SU-DHL-6 (cell line): ENCODE measurements around the gene C1QTNF8.

Source experiments
- H2AFZ ChIP-seq: fragments of 200-600 bp; sonication (generic); 2 replicates; pipeline ENCODE4 v1.6.1; 2014; ENCODE audit warnings: low read depth, mild to moderate bottlenecking, moderate library complexity, mixed read lengths, antibody characterized with exemption, low read length; ENCODE audit not compliant: severe bottlenecking
- H3F3A ChIP-seq: fragments of 200-600 bp; shearing (Covaris generic); 2 replicates; pipeline ENCODE4 v1.6.0; 2016; ENCODE audit warnings: antibody characterized with exemption, mild to moderate bottlenecking; ENCODE audit not compliant: insufficient read depth
- H3K27ac ChIP-seq: fragments of 200-600 bp; sonication (generic); 2 replicates; pipeline ENCODE4 v1.5.1; 2016; ENCODE audit warnings: low read depth, mild to moderate bottlenecking, low read length, moderate library complexity, mixed read lengths
- H3K27me3 ChIP-seq: fragments of 200-600 bp; sonication (generic), shearing (Covaris generic); 2 replicates; pipeline ENCODE4 v1.6.0; 2014; ENCODE audit warnings: mild to moderate bottlenecking, low read length
- H3K36me3 ChIP-seq: fragments of 200-600 bp; sonication (generic); 2 replicates; pipeline ENCODE4 v1.6.1; 2014; ENCODE audit warnings: mild to moderate bottlenecking, low read length, mixed read lengths
- H3K4me2 ChIP-seq: fragments of 300-600, 200-600 bp; shearing (Covaris generic), sonication (generic); 2 replicates; pipeline ENCODE4 v1.6.0; 2014; ENCODE audit warnings: low read length, low read depth, mild to moderate bottlenecking; ENCODE audit not compliant: poor library complexity, severe bottlenecking
- H3K4me3 ChIP-seq: fragments of 200-600 bp; sonication (generic); 2 replicates; pipeline ENCODE4 v1.5.1; 2014; ENCODE audit warnings: antibody characterized with exemption, low read length, mild to moderate bottlenecking, mixed read lengths; ENCODE audit not compliant: insufficient read depth, poor library complexity, severe bottlenecking
- H3K79me2 ChIP-seq: fragments of 200-600 bp; sonication (generic); 2 replicates; pipeline ENCODE4 v1.6.1; 2014; ENCODE audit warnings: mild to moderate bottlenecking, low read length, moderate library complexity; ENCODE audit not compliant: insufficient read depth
- H3K9ac ChIP-seq: fragments of 200-600 bp; sonication (generic); 2 replicates; pipeline ENCODE4 v1.7.0; 2014; ENCODE audit warnings: mild to moderate bottlenecking, low read length
- H3K9me2 ChIP-seq: fragments of 200-600 bp; sonication (generic); replicated peaks from 2 replicates; pipeline ENCODE4 v1.6.1; 2014; ENCODE audit warnings: low read length; ENCODE audit not compliant: insufficient read depth
- H3K9me3 ChIP-seq: fragments of 200-600 bp; sonication (generic); 2 replicates; pipeline ENCODE4 v1.6.1; 2014; ENCODE audit warnings: low read length, mixed read lengths; ENCODE audit not compliant: insufficient read depth
- H4K20me1 ChIP-seq: fragments of 200-600 bp; sonication (generic); 2 replicates; pipeline ENCODE4 v1.6.1; 2014; ENCODE audit warnings: low read depth, mild to moderate bottlenecking, antibody characterized with exemption, low read length, moderate library complexity, mixed read lengths
- EZH2phosphoT487 ChIP-seq: fragments of 200-600 bp; sonication (generic), shearing (Covaris generic); conservative IDR thresholded peaks from 2 replicates; pipeline ENCODE4 v1.6.1; 2018; ENCODE audit warnings: mild to moderate bottlenecking, antibody characterized with exemption, low read length, moderate library complexity, mixed read lengths
- TF ChIP-seq, protein P1 (sequence below): fragments of 200-600 bp; sonication (generic); IDR thresholded peaks from one replicate; pipeline ENCODE4 v1.5.1; 2017; ENCODE audit warnings: antibody characterized with exemption, mild to moderate bottlenecking, low read length, moderate library complexity; ENCODE audit not compliant: insufficient read depth, poor library complexity, severe bottlenecking

C1QTNF8 gene

DNA sequence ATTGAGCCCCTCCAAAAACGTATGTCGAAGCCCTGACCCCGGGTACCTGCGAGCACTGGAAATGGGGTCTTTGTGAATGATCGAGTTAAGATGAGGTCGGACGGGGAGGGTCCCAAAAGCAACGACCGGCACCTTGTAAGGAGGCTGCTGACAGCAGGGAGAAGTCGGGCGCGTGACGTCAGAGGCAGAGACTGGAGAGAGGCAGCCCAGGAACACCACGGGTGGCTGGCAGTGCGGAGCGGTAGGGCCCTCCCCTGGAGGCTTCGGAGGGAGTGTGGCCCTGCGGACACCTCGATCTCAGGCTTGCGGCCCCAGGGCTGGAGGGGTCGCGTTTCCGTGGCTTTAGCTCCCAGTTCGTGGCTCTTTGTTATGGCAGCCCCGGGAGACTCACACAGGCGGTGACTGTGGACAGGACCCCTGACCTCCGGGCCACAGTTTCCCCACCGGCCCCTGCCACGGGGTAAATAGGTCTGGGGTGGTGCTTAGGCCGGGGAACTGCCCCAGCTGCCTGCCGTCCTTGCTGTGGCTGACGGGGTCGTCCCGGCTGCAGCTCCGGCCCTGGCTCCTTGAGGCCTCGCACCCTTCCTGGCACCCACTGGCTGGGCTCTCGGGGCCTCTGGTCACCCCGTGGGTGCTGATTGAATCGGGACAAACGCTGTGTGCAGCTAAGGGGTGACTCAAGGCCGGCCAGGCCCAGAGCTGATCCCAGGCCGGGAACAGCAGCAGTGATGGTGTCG, 34.1 kb downstream of the C1QTNF8 start:
- Histone ChIP-seq H3K9ac (no peak overlapping the region), H3K9me2 (no peaks in the 10 kb centered on the region), H3K79me2 (no peaks in the 10 kb centered on the region), H3K9me3 (peaks cover 5% of the 10 kb centered on the region; the same call in 1 of the 2 replicates), H3K27me3 (no peaks in the 10 kb centered on the region), H3K4me2 (no peak overlapping the region), H3K4me3 (no peak overlapping the region), H2AFZ (no peak overlapping the region), H4K20me1 (no peaks in the 10 kb centered on the region), H3K36me3 (no peaks in the 10 kb centered on the region), H3F3A (no peaks in the 10 kb centered on the region), H3K27ac (no peak overlapping the region)
- TF ChIP-seq, protein P1, sequence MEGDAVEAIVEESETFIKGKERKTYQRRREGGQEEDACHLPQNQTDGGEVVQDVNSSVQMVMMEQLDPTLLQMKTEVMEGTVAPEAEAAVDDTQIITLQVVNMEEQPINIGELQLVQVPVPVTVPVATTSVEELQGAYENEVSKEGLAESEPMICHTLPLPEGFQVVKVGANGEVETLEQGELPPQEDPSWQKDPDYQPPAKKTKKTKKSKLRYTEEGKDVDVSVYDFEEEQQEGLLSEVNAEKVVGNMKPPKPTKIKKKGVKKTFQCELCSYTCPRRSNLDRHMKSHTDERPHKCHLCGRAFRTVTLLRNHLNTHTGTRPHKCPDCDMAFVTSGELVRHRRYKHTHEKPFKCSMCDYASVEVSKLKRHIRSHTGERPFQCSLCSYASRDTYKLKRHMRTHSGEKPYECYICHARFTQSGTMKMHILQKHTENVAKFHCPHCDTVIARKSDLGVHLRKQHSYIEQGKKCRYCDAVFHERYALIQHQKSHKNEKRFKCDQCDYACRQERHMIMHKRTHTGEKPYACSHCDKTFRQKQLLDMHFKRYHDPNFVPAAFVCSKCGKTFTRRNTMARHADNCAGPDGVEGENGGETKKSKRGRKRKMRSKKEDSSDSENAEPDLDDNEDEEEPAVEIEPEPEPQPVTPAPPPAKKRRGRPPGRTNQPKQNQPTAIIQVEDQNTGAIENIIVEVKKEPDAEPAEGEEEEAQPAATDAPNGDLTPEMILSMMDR: no peak
- TF ChIP-seq EZH2phosphoT487: no peak

DNA sequence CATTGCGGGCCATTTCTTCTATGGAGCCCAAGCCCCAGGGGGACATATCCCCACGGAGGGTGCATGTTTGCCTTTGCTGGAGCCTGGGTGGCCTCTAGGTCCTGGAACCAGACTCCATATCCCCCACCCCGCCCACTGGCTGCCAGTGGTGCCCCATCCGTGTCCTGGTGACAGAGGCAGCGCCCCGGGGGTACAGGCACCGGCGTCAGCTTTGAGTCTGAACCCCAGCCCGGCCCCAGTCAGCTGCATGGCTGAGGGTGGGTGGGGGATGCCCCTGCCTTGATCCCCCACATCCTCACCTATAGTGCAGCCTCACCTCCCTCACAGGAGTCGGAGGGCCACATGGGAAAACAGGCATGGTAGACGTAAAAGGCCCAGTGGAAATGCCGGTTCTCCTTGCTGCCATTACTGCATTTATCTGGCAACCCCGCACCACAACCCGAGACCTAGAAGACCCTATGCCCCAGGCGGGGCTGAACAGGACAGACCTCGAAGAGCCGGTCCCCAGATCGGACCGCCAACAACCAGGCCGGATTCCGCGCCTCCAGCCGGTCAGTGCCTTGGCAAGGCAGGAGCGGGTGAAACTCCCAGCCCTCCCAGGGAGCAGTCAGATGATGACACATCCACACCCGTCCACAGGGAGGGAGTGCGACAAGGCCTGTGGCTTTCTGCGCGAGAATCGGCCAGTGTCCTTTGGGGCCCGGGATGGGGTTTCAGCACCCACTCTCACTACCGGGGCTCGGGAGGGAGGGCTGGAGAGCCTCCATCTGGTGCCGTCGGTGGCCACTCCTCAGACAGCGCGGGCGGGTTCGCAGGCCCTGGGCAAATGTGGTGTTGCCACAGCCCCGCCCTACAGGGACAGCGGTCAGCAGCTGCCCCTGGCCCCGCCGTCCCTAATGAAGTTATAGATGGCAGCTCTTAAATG, 35.4 kb downstream of the C1QTNF8 start:
- Histone ChIP-seq H4K20me1 (no peaks in the 10 kb centered on the region), H3K36me3 (no peaks in the 10 kb centered on the region), H3K4me2 (no peak overlapping the region), H3K4me3 (no peak overlapping the region), H3K27me3 (no peaks in the 10 kb centered on the region), H3F3A (no peaks in the 10 kb centered on the region), H3K79me2 (no peaks in the 10 kb centered on the region), H3K9me2 (no peaks in the 10 kb centered on the region), H3K27ac (no peak overlapping the region), H3K9ac (no peak overlapping the region), H3K9me3 (peaks cover 5% of the 10 kb centered on the region; the same call in 1 of the 2 replicates), H2AFZ (no peak overlapping the region)
- TF ChIP-seq, protein P1: no peak
- TF ChIP-seq EZH2phosphoT487: no peak

DNA sequence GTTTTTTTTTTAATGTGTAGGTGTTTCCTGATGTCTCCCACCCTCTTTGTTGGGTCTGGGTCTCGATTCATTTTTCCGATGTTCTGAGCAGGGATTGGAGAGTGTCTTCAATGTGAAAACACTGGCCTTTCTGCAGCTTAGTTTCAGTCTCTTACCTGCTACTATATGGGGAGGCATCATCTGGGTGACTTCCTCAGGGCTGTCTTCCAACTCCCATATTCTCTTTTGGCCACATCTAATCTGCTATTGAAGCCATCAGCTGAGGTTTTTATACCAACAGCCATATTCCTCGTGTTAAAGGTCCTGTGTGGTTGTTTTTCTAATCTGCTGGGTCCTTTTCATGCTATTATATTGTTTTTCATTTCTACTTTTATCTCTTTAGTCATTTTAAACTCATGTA, 36.7 kb downstream of the C1QTNF8 start:
- H3K27ac ChIP-seq: no peak overlapping the region
- H4K20me1 ChIP-seq: no peaks in the 10 kb centered on the region
- no peak overlapping the region for H2AFZ ChIP-seq
- H3K4me2 ChIP-seq: no peak overlapping the region
- no peaks in the 10 kb centered on the region for H3K27me3 ChIP-seq
- no peak overlapping the region for H3K4me3 ChIP-seq
- no peaks in the 10 kb centered on the region for H3F3A ChIP-seq
- peaks cover 5% of the 10 kb centered on the region; the same call in 1 of the 2 replicates for H3K9me3 ChIP-seq
- H3K36me3 ChIP-seq: no peaks in the 10 kb centered on the region
- H3K79me2 ChIP-seq: no peaks in the 10 kb centered on the region
- H3K9me2 ChIP-seq: no peaks in the 10 kb centered on the region
- TF ChIP-seq, protein P1: no peak
- TF ChIP-seq EZH2phosphoT487: no peak
- H3K9ac ChIP-seq: no peak overlapping the region
